Liver (tissue), 3 donors: ENCODE results near the gene PRSS16.

Experiments
- CTCF ChIP-seq: fragments of 150-350 bp; IDR thresholded peaks from 2 replicates; pipeline ENCODE4 v1.5.1; 2017; ENCODE audit warnings: improper control_type of control experiment, low read depth, low read length; ENCODE audit not compliant: missing input control
- EGR1 ChIP-seq, 2 donors: IDR thresholded peaks; 2 replicates each; pipeline ENCODE4 v1.6.1; 2016 to 2018; ENCODE audit warnings: antibody characterized with exemption in 2 of 2, low read depth in 2 of 2
- RAD21 ChIP-seq, 2 donors: IDR thresholded peaks; 2 replicates each; pipeline ENCODE4 v1.6.1; 2016; ENCODE audit warnings: antibody characterized with exemption in 2 of 2, mild to moderate bottlenecking in 2 of 2
- donor health status: healthy.
- donor health status: healthy.

- no peak for TF ChIP-seq CTCF
- no peak for TF ChIP-seq EGR1 (IDR thresholded peaks at IDR 0.05; ENCODE audit: low read depth in 2 of 2)
- TF ChIP-seq RAD21 (IDR thresholded peaks at IDR 0.05) = no peak
Measured at GRCh38 chr6:27268803-27269202, 21.3 kb downstream of the PRSS16 start.
